ENCODE measurements around the gene LRFN5. TPM values are rescaled to one million over a fixed set of nuclear protein-coding genes. Genes with fewer than 3 reads are reported as not detected.

Gene LRFN5
- polyA plus RNA-seq, 1 of the 3 experiments (the other 2 are of a cell fraction) = not detected

DNA sequence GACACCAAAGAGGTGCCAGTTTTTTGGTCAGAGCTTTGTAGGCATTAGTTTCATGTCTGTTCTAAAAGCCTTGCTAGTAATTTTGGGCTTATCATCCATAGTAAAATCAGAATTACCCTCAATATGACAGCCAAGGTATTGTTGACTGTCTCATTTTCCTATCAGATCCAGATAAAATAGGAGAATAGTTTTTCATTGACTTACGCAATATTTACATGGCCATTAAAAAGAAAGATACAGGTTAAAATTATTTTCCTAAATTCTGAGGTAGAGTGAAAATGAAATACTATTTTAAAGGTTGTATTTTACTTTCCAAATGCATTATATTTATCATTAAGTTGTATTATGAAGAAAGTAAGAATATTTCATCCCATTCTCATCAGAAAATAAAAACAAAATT, 203.7 kb downstream of the LRFN5 start:
- POLR2A ChIA-PET = no interaction called here
- no peak overlapping the region for H2AFZ ChIP-seq (ENCODE audit: low read depth)
- CTCF ChIA-PET = no interaction called here

DNA sequence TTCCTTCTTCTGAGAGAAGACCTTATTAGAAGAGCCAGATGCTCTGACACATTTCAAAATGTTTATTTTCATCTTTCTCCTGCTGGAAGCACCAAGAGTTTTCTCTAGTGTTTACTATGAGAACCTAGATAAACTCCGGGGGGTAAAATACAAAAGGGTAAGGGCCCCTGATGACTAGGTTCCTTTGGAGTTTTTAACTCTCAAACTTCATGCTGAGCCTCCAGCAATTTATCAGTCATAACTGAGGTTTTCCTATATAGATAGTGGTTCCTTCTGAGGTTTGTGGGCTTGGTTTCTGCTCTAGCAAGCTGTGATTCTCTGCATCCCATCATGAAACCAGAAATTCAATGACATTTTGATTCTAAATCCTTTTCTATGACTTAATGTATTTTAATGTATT, 210.9 kb downstream of the LRFN5 start:
- no peaks in the 10 kb centered on the region for H4K20me1 ChIP-seq (ENCODE audit: insufficient read depth)
- no peaks in the 10 kb centered on the region for H3K79me2 ChIP-seq (ENCODE audit: insufficient read depth)
- H2AFZ ChIP-seq (ENCODE audit: low read depth) = no peak overlapping the region
- H3K36me3 ChIP-seq (replicated peaks in 1 of 2; ENCODE audit: control insufficient read depth in 1 of 2, insufficient read depth in 2 of 2, low read length in 1 of 2) = no peaks in the 10 kb centered on the region
- ChIA-PET POLR2A (no interaction called here), CTCF (no interaction called here)
- H3K4me3 ChIP-seq (ENCODE audit: low read depth in 2 of 2, low read length in 1 of 2) = no peak overlapping the region
- no peak overlapping the region for H3K4me2 ChIP-seq
- H3K9ac ChIP-seq = no peak overlapping the region
- no peaks in the 10 kb centered on the region for H3K9me3 ChIP-seq
- no peaks in the 10 kb centered on the region for H3K4me1 ChIP-seq (ENCODE audit: control insufficient read depth in 1 of 2, insufficient read depth in 2 of 2, low read depth in 1 of 2, low read length in 1 of 2)
- no peak overlapping the region for H3K27ac ChIP-seq (ENCODE audit: low read depth in 2 of 2, low read length in 1 of 2)
- WGBS (ENCODE audit: low lambda C conversion rate) = 0% methylated on average over 1 of the region's 1 CpG
- no peak for DNase-seq
- no peaks in the 10 kb centered on the region for H3K9me2 ChIP-seq
- no peaks in the 10 kb centered on the region for H3K27me3 ChIP-seq (ENCODE audit: insufficient read depth)
- no peaks in the 10 kb centered on the region for H3F3A ChIP-seq (replicated peaks; ENCODE audit: insufficient read depth)
- TF ChIP-seq REST (IDR thresholded peaks at IDR 0.05; ENCODE audit: low read depth, low read length) (no peak), IRF3 (IDR thresholded peaks at IDR 0.05; ENCODE audit: low read depth, low read length) (no peak), MXI1 (IDR thresholded peaks at IDR 0.05; ENCODE audit: low read depth, low read length) (no peak), JUND (IDR thresholded peaks at IDR 0.05) (no peak), SMC3 (IDR thresholded peaks at IDR 0.05; ENCODE audit: low read depth, low read length) (no peak), EP300 (IDR thresholded peaks at IDR 0.05; ENCODE audit: borderline replicate concordance in 1 of 2, low read depth in 1 of 2, low read length in 1 of 2) (no peak), SIN3A (IDR thresholded peaks at IDR 0.05; ENCODE audit: borderline replicate concordance, low read depth, low read length) (no peak), CHD2 (IDR thresholded peaks at IDR 0.05; ENCODE audit: low read length, partially characterized antibody) (no peak), NFIC (IDR thresholded peaks at IDR 0.05; ENCODE audit: borderline replicate concordance) (no peak), TCF12 (IDR thresholded peaks at IDR 0.05) (no peak), NRF1 (IDR thresholded peaks at IDR 0.05; ENCODE audit: low read depth, low read length) (no peak), MEF2A (IDR thresholded peaks at IDR 0.05; ENCODE audit: borderline replicate concordance, low read depth) (no peak), FOSL2 (IDR thresholded peaks at IDR 0.05; ENCODE audit: borderline replicate concordance, low read depth) (no peak), GABPA (IDR thresholded peaks at IDR 0.05; ENCODE audit: low read depth) (no peak)
- TF ChIP-seq, protein P1, sequence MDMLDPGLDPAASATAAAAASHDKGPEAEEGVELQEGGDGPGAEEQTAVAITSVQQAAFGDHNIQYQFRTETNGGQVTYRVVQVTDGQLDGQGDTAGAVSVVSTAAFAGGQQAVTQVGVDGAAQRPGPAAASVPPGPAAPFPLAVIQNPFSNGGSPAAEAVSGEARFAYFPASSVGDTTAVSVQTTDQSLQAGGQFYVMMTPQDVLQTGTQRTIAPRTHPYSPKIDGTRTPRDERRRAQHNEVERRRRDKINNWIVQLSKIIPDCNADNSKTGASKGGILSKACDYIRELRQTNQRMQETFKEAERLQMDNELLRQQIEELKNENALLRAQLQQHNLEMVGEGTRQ (IDR thresholded peaks at IDR 0.05; ENCODE audit: borderline replicate concordance, low read depth, low read length) = no peak
- TF ChIP-seq, protein P2, sequence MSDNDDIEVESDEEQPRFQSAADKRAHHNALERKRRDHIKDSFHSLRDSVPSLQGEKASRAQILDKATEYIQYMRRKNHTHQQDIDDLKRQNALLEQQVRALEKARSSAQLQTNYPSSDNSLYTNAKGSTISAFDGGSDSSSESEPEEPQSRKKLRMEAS (IDR thresholded peaks at IDR 0.05; ENCODE audit: low read depth) = no peak
- TF ChIP-seq, protein P3, sequence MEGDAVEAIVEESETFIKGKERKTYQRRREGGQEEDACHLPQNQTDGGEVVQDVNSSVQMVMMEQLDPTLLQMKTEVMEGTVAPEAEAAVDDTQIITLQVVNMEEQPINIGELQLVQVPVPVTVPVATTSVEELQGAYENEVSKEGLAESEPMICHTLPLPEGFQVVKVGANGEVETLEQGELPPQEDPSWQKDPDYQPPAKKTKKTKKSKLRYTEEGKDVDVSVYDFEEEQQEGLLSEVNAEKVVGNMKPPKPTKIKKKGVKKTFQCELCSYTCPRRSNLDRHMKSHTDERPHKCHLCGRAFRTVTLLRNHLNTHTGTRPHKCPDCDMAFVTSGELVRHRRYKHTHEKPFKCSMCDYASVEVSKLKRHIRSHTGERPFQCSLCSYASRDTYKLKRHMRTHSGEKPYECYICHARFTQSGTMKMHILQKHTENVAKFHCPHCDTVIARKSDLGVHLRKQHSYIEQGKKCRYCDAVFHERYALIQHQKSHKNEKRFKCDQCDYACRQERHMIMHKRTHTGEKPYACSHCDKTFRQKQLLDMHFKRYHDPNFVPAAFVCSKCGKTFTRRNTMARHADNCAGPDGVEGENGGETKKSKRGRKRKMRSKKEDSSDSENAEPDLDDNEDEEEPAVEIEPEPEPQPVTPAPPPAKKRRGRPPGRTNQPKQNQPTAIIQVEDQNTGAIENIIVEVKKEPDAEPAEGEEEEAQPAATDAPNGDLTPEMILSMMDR (IDR thresholded peaks at IDR 0.05) = no peak

More for the DNA sequence above, 203.7 kb downstream of the LRFN5 start:
- no peaks in the 10 kb centered on the region for H3K27me3 ChIP-seq (ENCODE audit: insufficient read depth)
- H3K9me2 ChIP-seq = no peaks in the 10 kb centered on the region
- DNase-seq = no peak
- no peaks in the 10 kb centered on the region for H4K20me1 ChIP-seq (ENCODE audit: insufficient read depth)
- TF ChIP-seq MEF2A (IDR thresholded peaks at IDR 0.05; ENCODE audit: borderline replicate concordance, low read depth) = no peak
- TF ChIP-seq ELF1 (IDR thresholded peaks at IDR 0.05) = no peak
- TF ChIP-seq IRF3 (IDR thresholded peaks at IDR 0.05; ENCODE audit: low read depth, low read length) = no peak
- H3K36me3 ChIP-seq (replicated peaks in 1 of 2; ENCODE audit: control insufficient read depth in 1 of 2, insufficient read depth in 2 of 2, low read length in 1 of 2) = no peaks in the 10 kb centered on the region
- no peaks in the 10 kb centered on the region for H3K9me3 ChIP-seq
- WGBS (ENCODE audit: low lambda C conversion rate) = 8% methylated on average over 1 of the region's 1 CpG
- H3K4me1 ChIP-seq (ENCODE audit: control insufficient read depth in 1 of 2, insufficient read depth in 2 of 2, low read depth in 1 of 2, low read length in 1 of 2) = no peaks in the 10 kb centered on the region
- no peaks in the 10 kb centered on the region for H3F3A ChIP-seq (replicated peaks; ENCODE audit: insufficient read depth)
- no peak overlapping the region for H3K9ac ChIP-seq
- H3K4me2 ChIP-seq = no peak overlapping the region
- no peak overlapping the region for H3K27ac ChIP-seq (ENCODE audit: low read depth in 2 of 2, low read length in 1 of 2)
- no peak overlapping the region for H3K4me3 ChIP-seq (ENCODE audit: low read depth in 2 of 2, low read length in 1 of 2)
- H3K79me2 ChIP-seq (ENCODE audit: insufficient read depth) = no peaks in the 10 kb centered on the region

Data from SK-N-SH (cell line).